K562 (cell line): ENCODE measurements around the gene PPP1R12C.

Experiments
- CHD4 ChIP-seq: fragments of 200-600 bp; sonication (generic); IDR thresholded peaks from 3 replicates; pipeline ENCODE4 v1.6.1; 2012; ENCODE audit warnings: low read depth, mild to moderate bottlenecking, mixed read lengths, low read length, inconsistent platforms; ENCODE audit not compliant: insufficient read depth, insufficient replicate concordance, poor library complexity, severe bottlenecking
- CTCF ChIP-seq, 3 experiments: IDR thresholded peaks in 2 of 3; conservative IDR thresholded peaks in 1 of 3; 2 replicates each; pipeline ENCODE4 v1.5.1; 2011 to 2012; ENCODE audit warnings: low read length in 3 of 3, mild to moderate bottlenecking in 3 of 3, control low read depth in 2 of 3, improper control_type of control experiment in 1 of 3, inconsistent platforms in 1 of 3, low read depth in 1 of 3, mixed read lengths in 1 of 3, moderate library complexity in 1 of 3; ENCODE audit not compliant: insufficient read depth in 2 of 3
- HDAC6 ChIP-seq: IDR thresholded peaks from 2 replicates; pipeline ENCODE4 v1.6.1; 2012; ENCODE audit warnings: low read depth, mild to moderate bottlenecking, control low read depth, inconsistent platforms, low read length, moderate library complexity
- JUN ChIP-seq, 2 experiments: sonication (generic) in 1 of 2; formaldehyde crosslinking in 1 of 2; IDR thresholded peaks; 2 replicates each; pipeline versions ENCODE4 v1.6.1 to v1.8.0; 2012 to 2022; ENCODE audit warnings: borderline replicate concordance in 2 of 2, mild to moderate bottlenecking in 2 of 2, improper control_type of control experiment in 1 of 2, low read depth in 1 of 2, low read length in 1 of 2, missing genetic modification reagents in 1 of 2
- KLF6 ChIP-seq: fragments of 250-450 bp; sonication (Bioruptor Pico); IDR thresholded peaks from 2 replicates; pipeline ENCODE4 v1.4.0; 2020; ENCODE audit warnings: mild to moderate bottlenecking, moderate library complexity, borderline replicate concordance
- MLX ChIP-seq, 2 experiments: fragments of 450-650 bp in 1 of 2; sonication (generic) in 1 of 2; formaldehyde crosslinking; conservative IDR thresholded peaks; 2 replicates each; pipeline versions ENCODE4 v1.4.0 to v1.8.1; 2020 to 2022; ENCODE audit warnings: mild to moderate bottlenecking in 1 of 2, missing genetic modification reagents in 1 of 2
- NR2C2 ChIP-seq, 2 experiments: fragments of 200-800 bp in 1 of 2; sonication (Bioruptor generic) in 1 of 2; sonication (generic) in 1 of 2; formaldehyde crosslinking in 1 of 2; IDR thresholded peaks; 2 replicates each; pipeline versions ENCODE4 v1.6.1 to v1.8.0; 2016 to 2022; ENCODE audit warnings: mild to moderate bottlenecking in 1 of 2, missing compliant biosample characterization in 1 of 2, missing genetic modification characterization in 1 of 2, missing genetic modification reagents in 1 of 2
- POLR2A ChIP-seq: fragments of 450-650 bp; conservative IDR thresholded peaks from 2 replicates; pipeline ENCODE4 v1.6.1; 2016
- POLR2AphosphoS5 ChIP-seq: IDR thresholded peaks from 2 replicates; pipeline ENCODE4 v1.6.1; 2011; ENCODE audit warnings: mild to moderate bottlenecking, low read depth, low read length, moderate library complexity; ENCODE audit not compliant: control insufficient read depth, insufficient read depth
- REST ChIP-seq, 2 experiments: fragments of 450-650 bp; formaldehyde crosslinking in 1 of 2; IDR thresholded peaks; 2 replicates each; pipeline versions ENCODE4 v1.4.0 to v1.6.1; 2014 to 2020; ENCODE audit warnings: mild to moderate bottlenecking in 2 of 2, borderline replicate concordance in 1 of 2, low read depth in 1 of 2
- SMC3 ChIP-seq: conservative IDR thresholded peaks from 2 replicates; pipeline ENCODE4 v1.6.1; 2011; ENCODE audit warnings: low read depth, low read length, improper control_type of control experiment; ENCODE audit not compliant: insufficient read depth
- TEAD2 ChIP-seq: fragments of 450-650 bp; IDR thresholded peaks from 2 replicates; pipeline ENCODE4 v1.6.1; 2016; ENCODE audit warnings: missing genetic modification characterization, control low read depth, missing compliant biosample characterization
- TOE1 ChIP-seq, 2 experiments: fragments of 450-650 bp in 1 of 2; sonication (generic) in 1 of 2; formaldehyde crosslinking in 1 of 2; IDR thresholded peaks; 2 replicates each; pipeline versions ENCODE4 v1.7.1 to v1.8.0; 2016 to 2022; ENCODE audit warnings: borderline replicate concordance in 2 of 2, mild to moderate bottlenecking in 2 of 2, antibody characterized with exemption in 1 of 2, inconsistent platforms in 1 of 2, low read depth in 1 of 2, missing genetic modification reagents in 1 of 2, moderate library complexity in 1 of 2
- ZBED1 ChIP-seq: IDR thresholded peaks from 2 replicates; pipeline ENCODE4 v1.6.1; 2014

GRCh38 chr19:55137915-55138314 is 20.5 kb upstream of the PPP1R12C start:
- no peak for TF ChIP-seq TEAD2 (tag)
- TF ChIP-seq NR2C2 (CRISPR knock-in tag; IDR thresholded peaks at IDR 0.05): no peak
- no peak for TF ChIP-seq NR2C2 (tag; IDR thresholded peaks at IDR 0.05)
- no peak for TF ChIP-seq POLR2A
- no peak for TF ChIP-seq KLF6
- no peak for TF ChIP-seq CTCF (IDR thresholded peaks at IDR 0.05 in 2 of 3, conservative IDR thresholded peaks at IDR 0.05 in 1 of 3; ENCODE audit: insufficient read depth in 2 of 3, low read depth in 1 of 3, low read length in 3 of 3)
- no peak for TF ChIP-seq CHD4
- no peak for TF ChIP-seq SMC3
- no peak for TF ChIP-seq HDAC6
- no peak for TF ChIP-seq JUN (IDR thresholded peaks at IDR 0.05; ENCODE audit: borderline replicate concordance, low read depth, low read length)
- no peak for TF ChIP-seq JUN (CRISPR knock-in tag; IDR thresholded peaks at IDR 0.05; ENCODE audit: borderline replicate concordance)
- no peak for TF ChIP-seq MLX (CRISPR knock-in tag; conservative IDR thresholded peaks at IDR 0.05)
- TF ChIP-seq REST (IDR thresholded peaks at IDR 0.05; ENCODE audit: borderline replicate concordance): no peak
- TF ChIP-seq REST (CRISPR knock-in tag; IDR thresholded peaks at IDR 0.05; ENCODE audit: low read depth): no peak
- no peak for TF ChIP-seq POLR2AphosphoS5
- no peak for TF ChIP-seq ZBED1
- no peak for TF ChIP-seq TOE1 (IDR thresholded peaks at IDR 0.05; ENCODE audit: borderline replicate concordance)
- TF ChIP-seq TOE1 (CRISPR knock-in tag; IDR thresholded peaks at IDR 0.05; ENCODE audit: borderline replicate concordance, low read depth): no peak
